Nephron progenitor cell (in vitro differentiated cells): ENCODE results near the gene HS3ST4.
A peak's percentile ranks its signal among the peaks of the same experiment; 100 is the strongest.

Source experiments
- DNase-seq: peaks from one replicate; pipeline ENCODE4 v3.0.0; 2021
- H3K27ac Mint-ChIP-seq: 2 replicates; pipeline ENCODE4 v1.8.0; 2021; ENCODE audit warnings: mild to moderate bottlenecking, moderate library complexity, mixed read lengths
- H3K27me3 Mint-ChIP-seq: 2 replicates; pipeline ENCODE4 v1.8.0; 2021; ENCODE audit warnings: mild to moderate bottlenecking, low read depth, mixed read lengths; ENCODE audit not compliant: poor library complexity
- H3K36me3 Mint-ChIP-seq: 2 replicates; pipeline ENCODE4 v1.8.0; 2021; ENCODE audit warnings: low read depth, mixed read lengths
- H3K4me1 Mint-ChIP-seq: 2 replicates; pipeline ENCODE4 v1.8.0; 2021; ENCODE audit warnings: mixed read lengths
- H3K4me3 Mint-ChIP-seq: 2 replicates; pipeline ENCODE4 v1.8.0; 2021; ENCODE audit warnings: mild to moderate bottlenecking, moderate library complexity, mixed read lengths
- H3K9me3 Mint-ChIP-seq: 2 replicates; pipeline ENCODE4 v1.8.0; 2021; ENCODE audit warnings: mild to moderate bottlenecking, moderate library complexity, mixed read lengths
- TF ChIP-seq, protein P1 (sequence below): fragments of 200-600 bp; sonication (generic); IDR thresholded peaks from 2 replicates; pipeline ENCODE4 v1.5.0; 2021; ENCODE audit warnings: antibody characterized with exemption

Gene HS3ST4

DNA sequence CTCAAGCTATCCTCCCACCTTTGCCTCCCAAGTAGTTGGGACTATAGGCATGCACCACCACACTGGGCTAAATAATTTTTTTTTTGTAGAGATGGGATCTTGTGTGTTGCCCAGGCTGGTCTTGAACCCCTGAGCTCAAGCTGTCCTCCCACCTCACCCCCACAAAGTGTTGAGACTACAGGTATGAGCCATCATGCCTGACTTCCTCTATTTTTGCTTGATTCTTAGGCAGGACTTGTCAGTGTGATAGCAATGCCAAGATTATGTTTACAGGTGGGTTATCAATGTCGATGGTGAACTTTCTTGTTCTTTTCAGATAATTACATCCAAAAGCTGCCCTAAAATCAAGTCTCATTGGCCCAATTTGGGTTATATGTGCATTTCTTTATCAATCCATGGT is 96.9 kb downstream of the HS3ST4 start:
- Mint-ChIP-seq H3K9me3 (no peaks in the 10 kb centered on the region), H3K4me3 (no peak overlapping the region), H3K27me3 (peaks cover 2% of the 10 kb centered on the region), H3K27ac (no peak overlapping the region), H3K4me1 (peaks cover 5% of the 10 kb centered on the region), H3K36me3 (no peaks in the 10 kb centered on the region)
- TF ChIP-seq, protein P1, sequence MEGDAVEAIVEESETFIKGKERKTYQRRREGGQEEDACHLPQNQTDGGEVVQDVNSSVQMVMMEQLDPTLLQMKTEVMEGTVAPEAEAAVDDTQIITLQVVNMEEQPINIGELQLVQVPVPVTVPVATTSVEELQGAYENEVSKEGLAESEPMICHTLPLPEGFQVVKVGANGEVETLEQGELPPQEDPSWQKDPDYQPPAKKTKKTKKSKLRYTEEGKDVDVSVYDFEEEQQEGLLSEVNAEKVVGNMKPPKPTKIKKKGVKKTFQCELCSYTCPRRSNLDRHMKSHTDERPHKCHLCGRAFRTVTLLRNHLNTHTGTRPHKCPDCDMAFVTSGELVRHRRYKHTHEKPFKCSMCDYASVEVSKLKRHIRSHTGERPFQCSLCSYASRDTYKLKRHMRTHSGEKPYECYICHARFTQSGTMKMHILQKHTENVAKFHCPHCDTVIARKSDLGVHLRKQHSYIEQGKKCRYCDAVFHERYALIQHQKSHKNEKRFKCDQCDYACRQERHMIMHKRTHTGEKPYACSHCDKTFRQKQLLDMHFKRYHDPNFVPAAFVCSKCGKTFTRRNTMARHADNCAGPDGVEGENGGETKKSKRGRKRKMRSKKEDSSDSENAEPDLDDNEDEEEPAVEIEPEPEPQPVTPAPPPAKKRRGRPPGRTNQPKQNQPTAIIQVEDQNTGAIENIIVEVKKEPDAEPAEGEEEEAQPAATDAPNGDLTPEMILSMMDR: no peak
- DNase-seq: no peak

GRCh38 chr16:25796239-25796638 is 104.5 kb downstream of the HS3ST4 start:
- no peak overlapping the region for H3K27ac Mint-ChIP-seq
- peaks cover 9% of the 10 kb centered on the region for H3K4me1 Mint-ChIP-seq
- H3K36me3 Mint-ChIP-seq: no peaks in the 10 kb centered on the region
- DNase-seq: no peak
- no peak overlapping the region for H3K4me3 Mint-ChIP-seq
- peaks cover 4% of the 10 kb centered on the region for H3K9me3 Mint-ChIP-seq
- no peaks in the 10 kb centered on the region for H3K27me3 Mint-ChIP-seq
- TF ChIP-seq, protein P1: no peak

- TF ChIP-seq, protein P1: no peak
- Mint-ChIP-seq H3K4me1 (peaks cover 9% of the 10 kb centered on the region), H3K27ac (no peak overlapping the region), H3K27me3 (no peaks in the 10 kb centered on the region), H3K4me3 (no peak overlapping the region), H3K36me3 (no peaks in the 10 kb centered on the region), H3K9me3 (peaks cover 4% of the 10 kb centered on the region)
- no peak for DNase-seq
Measured at GRCh38 chr16:25798065-25798464, 106.3 kb downstream of the HS3ST4 start.

DNA sequence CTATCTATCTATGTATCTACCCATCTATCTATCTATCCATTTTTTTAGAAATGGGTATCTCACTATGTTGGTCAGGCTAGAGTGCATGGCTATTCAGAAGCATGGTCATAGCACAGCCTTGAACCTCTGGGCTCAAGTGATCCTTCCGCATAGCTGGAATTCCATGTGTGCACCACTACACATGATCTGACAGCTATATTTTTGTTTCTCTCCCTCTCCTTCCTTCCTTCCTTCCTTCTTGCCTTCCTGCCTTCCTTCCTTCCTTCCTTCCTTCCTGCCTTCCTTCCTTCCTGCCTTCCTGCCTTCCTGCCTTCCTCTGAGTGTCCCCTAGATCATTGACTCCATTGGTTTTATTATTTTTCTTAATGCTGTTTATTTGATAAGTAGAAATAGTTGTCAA is 108.1 kb downstream of the HS3ST4 start:
- peak overlapping the region; percentile 15 for H3K27ac Mint-ChIP-seq
- no peak for DNase-seq
- TF ChIP-seq, protein P1: no peak
- no peak overlapping the region for H3K4me3 Mint-ChIP-seq
- no peaks in the 10 kb centered on the region for H3K27me3 Mint-ChIP-seq
- peaks cover 4% of the 10 kb centered on the region for H3K9me3 Mint-ChIP-seq
- peaks cover 9% of the 10 kb centered on the region for H3K4me1 Mint-ChIP-seq
- no peaks in the 10 kb centered on the region for H3K36me3 Mint-ChIP-seq

- H3K9me3 Mint-ChIP-seq: no peaks in the 10 kb centered on the region
Measured at GRCh38 chr16:25812215-25812614, 120.5 kb downstream of the HS3ST4 start.

DNA sequence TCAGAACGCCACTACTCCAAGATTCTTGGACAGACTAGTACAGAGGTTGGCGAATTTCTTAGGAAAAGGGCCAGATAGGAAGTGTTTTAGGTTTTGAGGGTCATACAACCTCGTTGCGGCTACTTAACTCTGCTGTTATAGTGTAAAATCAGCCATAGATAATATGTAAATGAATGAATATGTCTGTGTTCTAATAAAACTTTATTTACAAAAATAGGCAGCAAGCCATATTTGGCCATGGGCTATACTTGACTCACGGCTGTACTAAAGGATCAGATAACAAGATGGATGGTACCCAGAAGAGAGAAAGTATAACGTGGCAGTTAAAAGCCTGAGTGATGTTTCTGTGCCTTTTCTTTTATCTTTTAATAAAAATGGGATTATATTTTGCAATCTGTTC is 125.5 kb downstream of the HS3ST4 start:
- DNase-seq: no peak
- no peak overlapping the region for H3K27ac Mint-ChIP-seq
- H3K4me3 Mint-ChIP-seq: no peak overlapping the region
- no peaks in the 10 kb centered on the region for H3K36me3 Mint-ChIP-seq
- no peaks in the 10 kb centered on the region for H3K9me3 Mint-ChIP-seq
- peaks cover 8% of the 10 kb centered on the region for H3K27me3 Mint-ChIP-seq
- TF ChIP-seq, protein P1: no peak
- H3K4me1 Mint-ChIP-seq: no peaks in the 10 kb centered on the region

More at GRCh38 chr16:25812215-25812614, 120.5 kb downstream of the HS3ST4 start:
- H3K36me3 Mint-ChIP-seq: no peaks in the 10 kb centered on the region
- no peaks in the 10 kb centered on the region for H3K4me1 Mint-ChIP-seq
- H3K4me3 Mint-ChIP-seq: no peak overlapping the region
- no peak overlapping the region for H3K27ac Mint-ChIP-seq
- DNase-seq: no peak
- H3K27me3 Mint-ChIP-seq: peaks cover 8% of the 10 kb centered on the region
- TF ChIP-seq, protein P1: no peak
